BE2C (cell line): ENCODE results near the gene ATP2C2.

Experiments used
- DNase-seq: peaks from one replicate; pipeline ENCODE4 v3.0.0-alpha.2; 2020
- H3K27me3 ChIP-seq: fragments of 250-450 bp; sonication (Bioruptor Pico); 2 replicates; pipeline ENCODE4 v1.5.1; 2020; ENCODE audit warnings: mild to moderate bottlenecking
- H3K36me3 ChIP-seq: fragments of 250-450 bp; sonication (Bioruptor Pico); 2 replicates; pipeline ENCODE4 v1.5.1; 2020; ENCODE audit warnings: mild to moderate bottlenecking
- H3K4me1 ChIP-seq: fragments of 250-450 bp; sonication (Bioruptor Pico); 2 replicates; pipeline ENCODE4 v1.5.1; 2020
- H3K4me3 ChIP-seq: 2 replicates; pipeline ENCODE4 v1.5.1; 2011; ENCODE audit warnings: low read depth, low read length
- H3K9me3 ChIP-seq: fragments of 250-450 bp; sonication (Bioruptor Pico); 2 replicates; pipeline ENCODE4 v1.5.1; 2020
- CTCF ChIP-seq: IDR thresholded peaks from 2 replicates; pipeline ENCODE4 v1.5.1; 2012; ENCODE audit warnings: mild to moderate bottlenecking, low read depth, low read length

ATP2C2 gene

GRCh38 chr16:84461413-84462295 is 93.3 kb downstream of the ATP2C2 start:
- no peaks in the 10 kb centered on the region for H3K36me3 ChIP-seq
- H3K27me3 ChIP-seq = no peaks in the 10 kb centered on the region
- H3K4me3 ChIP-seq = no peak overlapping the region
- no peak for DNase-seq
- no peak for TF ChIP-seq CTCF
- no peaks in the 10 kb centered on the region for H3K4me1 ChIP-seq
- no peaks in the 10 kb centered on the region for H3K9me3 ChIP-seq

- H3K27me3 ChIP-seq = no peaks in the 10 kb centered on the region
- DNase-seq = no peak
- H3K36me3 ChIP-seq = no peaks in the 10 kb centered on the region
- H3K4me1 ChIP-seq = no peaks in the 10 kb centered on the region
- TF ChIP-seq CTCF = no peak
- H3K9me3 ChIP-seq = no peaks in the 10 kb centered on the region
- no peak overlapping the region for H3K4me3 ChIP-seq
Observed at GRCh38 chr16:84462296-84463210, 94.2 kb downstream of the ATP2C2 start.

- Histone ChIP-seq H3K9me3 (no peaks in the 10 kb centered on the region), H3K4me3 (no peak overlapping the region), H3K4me1 (no peaks in the 10 kb centered on the region), H3K36me3 (no peaks in the 10 kb centered on the region), H3K27me3 (no peaks in the 10 kb centered on the region)
- TF ChIP-seq CTCF = no peak
- no peak for DNase-seq
Observed at GRCh38 chr16:84463221-84463620, 94.9 kb downstream of the ATP2C2 start.

GRCh38 chr16:84464116-84464515 is 95.8 kb downstream of the ATP2C2 start:
- DNase-seq = no peak
- H3K4me1 ChIP-seq = no peaks in the 10 kb centered on the region
- H3K27me3 ChIP-seq = no peaks in the 10 kb centered on the region
- no peaks in the 10 kb centered on the region for H3K9me3 ChIP-seq
- no peaks in the 10 kb centered on the region for H3K36me3 ChIP-seq
- no peak overlapping the region for H3K4me3 ChIP-seq
- no peak for TF ChIP-seq CTCF

- Histone ChIP-seq H3K4me1 (no peaks in the 10 kb centered on the region), H3K4me3 (no peak overlapping the region), H3K9me3 (no peaks in the 10 kb centered on the region), H3K36me3 (no peaks in the 10 kb centered on the region), H3K27me3 (no peaks in the 10 kb centered on the region)
- no peak for TF ChIP-seq CTCF
- no peak for DNase-seq
Observed at GRCh38 chr16:84465154-84465553, 96.8 kb downstream of the ATP2C2 start.
